ENCODE measurements around the gene EXOC4.

The EXOC4 gene

GRCh38 chr7:133365917-133366316 is 113.0 kb downstream of the EXOC4 start:
- DNase-seq = no peak

GRCh38 chr7:133367561-133367960 is 114.7 kb downstream of the EXOC4 start:
- DNase-seq = no peak

GRCh38 chr7:133369130-133369529 is 116.3 kb downstream of the EXOC4 start:
- DNase-seq = no peak

- no peak for DNase-seq
Observed at GRCh38 chr7:133371616-133372015, 118.7 kb downstream of the EXOC4 start.

- no peak for DNase-seq
Observed at GRCh38 chr7:133372337-133372736, 119.5 kb downstream of the EXOC4 start.

GRCh38 chr7:133376514-133376913 is 123.6 kb downstream of the EXOC4 start:
- DNase-seq = no peak

- DNase-seq = no peak
Observed at GRCh38 chr7:133381965-133382364, 129.1 kb downstream of the EXOC4 start.

GRCh38 chr7:133382775-133383559 is 130.1 kb downstream of the EXOC4 start:
- DNase-seq = no peak

GRCh38 chr7:133386205-133386604 is 133.3 kb downstream of the EXOC4 start:
- DNase-seq = no peak

- no peak for DNase-seq
Observed at GRCh38 chr7:133389727-133390126, 136.8 kb downstream of the EXOC4 start.

- DNase-seq = no peak
Observed at GRCh38 chr7:133391206-133391605, 138.3 kb downstream of the EXOC4 start.

GRCh38 chr7:133394369-133394768 is 141.5 kb downstream of the EXOC4 start:
- no peak for DNase-seq

GRCh38 chr7:133395551-133395950 is 142.7 kb downstream of the EXOC4 start:
- DNase-seq = no peak

- no peak for DNase-seq
Observed at GRCh38 chr7:133398506-133398905, 145.6 kb downstream of the EXOC4 start.

- DNase-seq = no peak
Observed at GRCh38 chr7:133401225-133401624, 148.3 kb downstream of the EXOC4 start.

GRCh38 chr7:133408212-133408611 is 155.3 kb downstream of the EXOC4 start:
- DNase-seq = no peak

GRCh38 chr7:133409421-133409820 is 156.5 kb downstream of the EXOC4 start:
- DNase-seq = no peak

- no peak for DNase-seq
Observed at GRCh38 chr7:133409966-133410365, 157.1 kb downstream of the EXOC4 start.

- no peak for DNase-seq
Observed at GRCh38 chr7:133411395-133411794, 158.5 kb downstream of the EXOC4 start.

GRCh38 chr7:133412942-133413341 is 160.1 kb downstream of the EXOC4 start:
- no peak for DNase-seq

GRCh38 chr7:133419041-133419440 is 166.2 kb downstream of the EXOC4 start:
- no peak for DNase-seq

GRCh38 chr7:133423618-133424017 is 170.7 kb downstream of the EXOC4 start:
- no peak for DNase-seq

GRCh38 chr7:133428326-133428725 is 175.4 kb downstream of the EXOC4 start:
- DNase-seq = no peak

- no peak for DNase-seq
Observed at GRCh38 chr7:133428876-133429275, 176.0 kb downstream of the EXOC4 start.

GRCh38 chr7:133429371-133429770 is 176.5 kb downstream of the EXOC4 start:
- no peak for DNase-seq

Measured in NCI-H526 treated with DMSO at 0.1 percent for 48 hours (cell line).